Stimulated activated CD4-positive, alpha-beta T cell treated with anti-CD3 and anti-CD28 coated beads, Interleukin-1b, Interleukin-23, amount 100 ng/mL, for 24 hours (primary cell): Measurements from ENCODE around the gene C5.

Source experiments
- DNase-seq, 4 experiments: peaks; one replicate each; pipeline ENCODE4 v3.0.0-alpha.2; 2020; ENCODE audit warnings: low read depth in 4 of 4, low spot score in 1 of 4

C5 gene

DNA sequence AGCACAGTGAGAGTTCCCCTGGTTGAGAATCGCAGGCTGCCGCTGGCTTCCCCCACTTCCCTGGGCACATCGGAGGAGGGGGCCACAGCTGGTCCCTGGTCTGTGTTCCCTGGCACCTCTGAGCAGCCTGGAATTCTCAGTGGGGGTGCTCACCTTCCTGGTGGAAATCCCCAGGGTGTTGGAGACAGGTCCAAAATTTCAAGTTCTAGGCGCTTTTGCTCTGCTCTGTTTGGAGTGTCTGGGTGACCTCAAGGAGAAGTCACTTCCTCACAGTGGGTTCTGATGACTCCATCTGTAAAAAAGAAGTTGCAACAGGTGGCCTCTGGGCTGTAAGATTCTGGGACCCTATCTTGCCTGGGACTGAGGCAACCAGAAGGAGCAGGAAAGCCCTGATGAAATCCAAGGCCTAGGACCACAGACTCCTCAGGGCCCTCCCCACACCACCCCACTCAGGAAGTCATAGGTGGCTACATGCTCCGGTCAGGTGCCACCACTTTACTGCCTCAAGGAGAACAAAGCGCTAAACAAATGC, 123.6 kb downstream of the C5 start, which contains the start of gene TRAF1:
TSS of gene TRAF1 (minus strand) at position 400 of the 532 bp plus-strand sequence. CDS start 721 bp downstream, outside the sequence.
- no peak for DNase-seq

- DNase-seq = peak in 3 of 4 experiments; percentile 65 to 82 (median 71)
These were observed 124.3 kb downstream of the C5 start for GRCh38 chr9:120925535-120926396.

DNA sequence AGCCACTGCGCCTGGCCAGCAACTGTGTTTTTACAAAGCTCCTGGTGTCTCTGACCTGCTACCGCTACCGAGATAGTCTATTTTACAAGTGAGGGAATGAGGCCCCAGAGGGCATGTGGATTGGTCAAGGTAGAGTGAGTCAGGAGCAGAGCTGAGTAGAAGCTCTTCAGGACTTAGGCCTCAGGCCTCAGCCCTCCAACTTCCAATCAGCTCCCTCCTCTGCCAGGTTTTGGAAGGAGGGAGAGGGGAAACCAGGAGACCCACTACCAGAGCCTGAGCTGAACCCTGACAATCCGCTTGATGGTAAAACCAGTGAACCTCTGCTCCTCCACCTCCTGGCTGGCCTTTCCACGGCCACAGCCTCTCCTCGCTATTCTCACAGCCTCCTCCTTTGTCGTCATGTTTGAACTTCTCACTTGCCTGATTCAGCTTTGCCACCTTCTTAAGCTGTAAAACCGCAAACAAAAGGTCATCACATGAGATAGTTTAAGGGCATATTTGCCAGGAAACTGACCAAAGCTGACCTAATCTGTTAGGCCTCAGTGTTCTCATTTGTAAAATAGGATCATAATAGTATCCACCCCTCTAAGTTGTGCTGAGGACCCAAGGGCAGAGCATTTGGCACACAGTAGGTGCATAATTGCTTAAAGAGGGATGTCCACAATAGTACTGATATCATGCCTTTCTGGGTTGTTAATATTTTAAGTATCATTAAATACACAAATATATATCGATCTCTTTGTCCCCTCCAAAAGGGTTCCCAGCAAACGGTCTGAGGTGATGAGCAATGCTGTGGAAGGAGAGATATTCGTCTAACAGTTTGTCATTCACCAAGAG, 125.2 kb downstream of the C5 start:
- no peak for DNase-seq

DNA sequence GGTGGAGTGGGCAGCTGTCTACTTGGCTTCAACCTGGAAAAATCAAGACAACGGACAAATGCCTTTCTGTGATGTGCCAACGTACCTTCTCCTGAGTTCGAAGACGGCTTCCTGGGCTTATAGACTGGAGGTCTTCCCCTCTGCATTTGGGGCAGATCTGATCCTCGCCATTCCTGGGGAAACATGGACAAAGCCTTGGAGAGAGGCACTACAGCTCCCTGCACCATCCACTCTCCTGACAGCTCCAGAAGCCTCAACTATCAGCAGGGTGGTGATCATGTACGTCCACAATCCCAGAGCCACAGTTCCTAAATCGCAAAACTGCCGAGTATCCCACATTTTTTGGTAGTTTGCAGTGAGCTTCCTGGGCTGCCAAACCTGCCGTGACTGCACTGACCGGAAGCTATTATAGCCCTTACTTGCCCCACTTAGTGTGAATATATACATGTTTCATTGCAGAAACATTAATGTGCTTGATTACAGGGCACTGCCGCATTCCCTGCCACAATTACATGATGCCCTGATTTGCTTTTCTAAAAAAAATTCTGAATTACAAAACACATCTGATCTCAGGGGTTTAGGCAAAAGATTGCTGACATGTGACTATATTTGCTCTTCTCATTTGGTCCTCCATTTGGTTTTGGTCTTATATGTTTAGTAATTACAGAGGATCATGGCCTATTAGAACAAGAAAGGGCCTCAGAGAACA, 126.3 kb downstream of the C5 start:
- DNase-seq = no peak

GRCh38 chr9:120922404-120923195, 127.5 kb downstream of the C5 start:
- DNase-seq = no peak

GRCh38 chr9:120921661-120922181, 128.4 kb downstream of the C5 start:
- no peak for DNase-seq

- no peak for DNase-seq
These were observed 129.3 kb downstream of the C5 start for GRCh38 chr9:120920806-120921178.

- DNase-seq = no peak
These were observed 130.0 kb downstream of the C5 start for GRCh38 chr9:120919843-120920805.

DNA sequence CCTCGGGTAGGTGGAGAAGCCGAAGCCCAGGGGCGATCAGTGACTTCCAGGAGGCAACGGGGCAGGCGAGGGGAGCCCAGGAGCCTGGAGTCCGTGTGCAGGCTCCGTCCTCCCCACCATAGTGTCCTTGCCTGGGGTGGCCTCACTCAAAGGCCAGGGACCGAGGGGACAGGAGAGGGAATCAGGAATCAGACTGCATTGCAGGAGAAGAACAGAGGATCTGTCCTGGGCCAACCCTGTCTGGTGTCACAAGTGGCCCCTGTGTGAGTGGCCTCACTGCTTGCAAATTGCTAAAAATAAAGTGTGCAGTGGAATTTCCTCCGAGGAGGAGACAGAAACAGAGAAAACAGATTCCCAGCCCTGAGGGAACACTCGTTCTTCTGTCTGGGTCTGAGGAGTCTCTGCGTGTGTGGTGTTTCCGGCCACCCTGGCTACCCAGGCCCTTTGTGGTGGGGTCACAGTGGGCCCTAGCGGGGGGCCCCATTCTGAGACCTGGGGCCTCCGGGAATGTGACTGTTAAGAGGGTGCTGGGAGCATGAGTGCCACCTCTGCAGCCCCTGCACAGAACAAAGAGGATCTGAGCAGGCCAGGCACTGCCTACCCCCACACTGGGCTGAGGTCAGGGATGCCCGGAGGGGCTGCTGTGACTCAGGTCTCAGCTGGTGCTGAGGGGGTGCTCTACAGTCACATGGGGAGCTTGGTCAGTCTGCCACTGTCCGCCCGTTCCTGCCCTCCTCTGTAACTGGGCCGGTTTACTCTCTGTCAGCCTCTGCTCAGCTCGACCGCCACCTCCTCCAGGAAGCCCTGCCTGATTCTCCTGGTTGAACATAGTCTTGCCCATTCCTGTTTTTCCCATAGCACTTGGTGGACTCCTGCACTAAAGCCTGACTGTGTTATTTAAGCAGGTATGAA, 130.9 kb downstream of the C5 start:
- DNase-seq = no peak

- no peak for DNase-seq
These were observed 131.9 kb downstream of the C5 start for GRCh38 chr9:120917929-120918762.

DNA sequence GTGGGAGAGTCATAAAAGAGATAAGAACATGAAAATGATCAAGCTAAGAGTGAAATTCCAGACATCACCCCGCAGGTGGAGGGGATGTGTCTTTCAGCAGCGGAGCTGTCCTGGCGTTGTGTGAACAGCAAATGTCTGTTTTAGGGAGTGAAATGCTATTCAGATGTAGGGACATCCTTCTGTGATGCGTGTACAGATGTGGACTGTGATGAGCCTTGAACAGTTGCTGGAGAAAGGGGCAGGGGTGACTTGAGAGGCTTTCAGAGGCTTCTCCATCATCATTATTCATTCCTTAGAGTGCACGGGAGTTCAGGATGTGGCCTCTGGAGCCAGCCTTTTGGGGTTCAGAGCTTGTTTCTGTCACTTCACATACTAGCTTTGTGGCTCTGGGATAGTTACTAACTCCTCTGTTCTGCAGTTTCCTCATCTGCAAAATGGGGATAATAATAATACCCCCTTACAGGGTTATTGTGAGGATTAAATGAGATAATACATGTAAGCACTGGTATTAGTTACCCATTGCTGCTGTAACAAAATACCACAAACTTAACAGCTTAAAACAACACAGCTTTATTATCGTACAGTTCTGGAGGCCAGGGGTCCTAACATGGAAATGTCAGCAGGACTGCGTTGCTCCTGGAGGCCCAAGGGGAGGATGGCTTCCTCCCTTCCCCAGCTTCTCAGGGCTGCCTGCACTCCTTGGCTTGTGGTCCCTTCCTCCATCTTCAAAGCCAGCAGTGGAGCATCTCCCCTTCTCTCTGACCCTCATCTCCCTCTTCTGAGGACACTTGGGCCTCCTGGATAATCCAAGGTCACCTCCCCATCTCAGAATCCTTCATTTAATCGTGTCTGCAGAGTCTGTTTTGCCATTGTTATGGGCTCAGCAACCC, 132.8 kb downstream of the C5 start:
- no peak for DNase-seq

DNA sequence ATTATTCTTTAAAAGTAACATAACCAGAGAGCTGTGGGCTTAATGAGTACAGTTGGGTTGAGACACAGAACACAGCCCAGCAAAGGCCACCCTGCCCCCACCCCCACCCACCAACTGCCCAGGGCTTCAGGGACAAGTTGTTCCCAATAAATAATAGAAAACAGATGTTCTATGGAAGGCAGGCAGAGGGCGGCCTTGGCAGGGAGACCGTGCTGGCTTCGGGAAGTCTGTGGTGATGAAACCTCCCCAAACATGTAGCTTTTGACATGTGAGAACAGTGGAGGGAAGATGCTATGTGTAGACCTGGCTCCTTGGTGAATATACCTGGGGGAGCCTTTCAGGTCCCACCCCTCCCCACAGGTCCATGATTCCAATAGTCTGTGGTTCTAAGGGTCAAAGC, 133.5 kb downstream of the C5 start:
- DNase-seq = no peak

DNA sequence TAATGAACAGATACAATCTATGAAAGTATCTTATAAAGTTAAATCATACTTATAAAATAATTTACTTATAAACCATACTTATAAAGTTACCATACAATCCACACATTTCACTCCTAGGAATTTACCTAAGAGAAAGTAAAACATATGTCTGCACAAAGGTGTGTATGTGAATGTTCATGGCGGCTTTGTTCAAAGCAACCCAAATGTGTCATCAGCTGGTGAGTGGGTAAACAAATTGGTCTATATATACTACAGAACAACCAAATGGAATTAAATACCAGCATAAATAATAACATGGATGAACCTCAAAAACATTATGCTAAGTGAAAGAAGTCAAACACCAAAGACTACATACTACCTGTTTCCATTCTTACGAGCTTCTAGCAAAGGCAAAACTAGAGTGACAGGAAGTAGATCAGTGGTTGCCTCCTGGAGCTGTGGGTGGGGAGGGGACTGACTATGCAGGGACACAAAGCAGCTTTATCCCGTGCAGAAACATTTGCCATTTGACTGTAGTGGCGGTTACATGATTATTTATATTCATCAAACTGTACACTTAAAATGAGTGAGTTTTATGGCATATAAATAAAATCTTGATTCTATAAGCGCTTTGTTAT, 134.1 kb downstream of the C5 start:
- DNase-seq = no peak

GRCh38 chr9:120914953-120915352, 135.1 kb downstream of the C5 start:
- DNase-seq = no peak

GRCh38 chr9:120914396-120914795, 135.7 kb downstream of the C5 start:
- no peak for DNase-seq
